Neural progenitor cell (in vitro differentiated cells): Measurements from ENCODE around the gene IMP4.

Experiments
- EZH2 ChIP-seq: fragments of 200-600 bp; sonication (generic); IDR thresholded peaks from 2 replicates; pipeline ENCODE4 v1.6.1; 2017; ENCODE audit warnings: antibody characterized with exemption, mild to moderate bottlenecking, moderate library complexity
- EZH2phosphoT487 ChIP-seq: fragments of 200-600 bp; sonication (generic); IDR thresholded peaks from 2 replicates; pipeline ENCODE4 v1.6.1; 2017; ENCODE audit warnings: antibody characterized with exemption
- TF ChIP-seq, protein P1 (sequence below): fragments of 200-600 bp; sonication (generic); IDR thresholded peaks from 2 replicates; pipeline ENCODE4 v1.5.1; 2017; ENCODE audit warnings: antibody characterized with exemption, mild to moderate bottlenecking

DNA sequence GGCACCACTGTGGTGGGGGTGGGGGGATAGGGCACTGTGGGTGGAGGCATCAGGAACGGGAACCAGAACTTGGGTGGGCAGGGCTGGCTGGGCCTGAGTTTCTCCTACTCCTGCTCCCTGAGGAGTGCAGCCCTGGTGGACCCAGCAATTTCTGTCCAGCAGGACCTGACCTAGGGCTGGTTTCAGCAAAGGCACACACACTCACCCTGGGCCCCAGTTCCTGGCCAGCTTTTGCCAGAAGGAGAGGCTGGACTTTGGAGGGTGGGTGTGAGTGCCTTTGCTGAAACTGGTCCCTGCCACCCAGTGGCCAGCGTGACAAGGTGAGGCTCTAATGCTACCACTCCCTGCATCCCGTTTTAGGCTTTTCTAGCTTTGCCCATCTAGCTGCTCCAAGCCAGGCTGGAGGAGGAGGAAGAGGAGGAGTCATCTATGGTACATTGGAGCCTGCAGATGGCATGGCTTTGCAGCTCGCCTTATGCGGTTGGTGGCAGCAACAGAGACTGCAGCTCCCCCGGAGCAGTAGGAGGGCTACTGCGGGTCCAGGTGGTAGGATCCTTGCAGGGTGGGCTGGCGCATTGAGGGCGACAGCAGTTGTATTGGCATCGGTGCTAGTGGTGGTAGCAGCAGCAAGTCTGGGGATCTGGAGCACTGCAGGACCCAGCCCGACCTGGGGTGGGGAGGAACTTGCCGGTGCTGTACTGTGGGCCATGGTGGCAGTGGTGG is 40.4 kb upstream of the IMP4 start:
- TF ChIP-seq, protein P1, sequence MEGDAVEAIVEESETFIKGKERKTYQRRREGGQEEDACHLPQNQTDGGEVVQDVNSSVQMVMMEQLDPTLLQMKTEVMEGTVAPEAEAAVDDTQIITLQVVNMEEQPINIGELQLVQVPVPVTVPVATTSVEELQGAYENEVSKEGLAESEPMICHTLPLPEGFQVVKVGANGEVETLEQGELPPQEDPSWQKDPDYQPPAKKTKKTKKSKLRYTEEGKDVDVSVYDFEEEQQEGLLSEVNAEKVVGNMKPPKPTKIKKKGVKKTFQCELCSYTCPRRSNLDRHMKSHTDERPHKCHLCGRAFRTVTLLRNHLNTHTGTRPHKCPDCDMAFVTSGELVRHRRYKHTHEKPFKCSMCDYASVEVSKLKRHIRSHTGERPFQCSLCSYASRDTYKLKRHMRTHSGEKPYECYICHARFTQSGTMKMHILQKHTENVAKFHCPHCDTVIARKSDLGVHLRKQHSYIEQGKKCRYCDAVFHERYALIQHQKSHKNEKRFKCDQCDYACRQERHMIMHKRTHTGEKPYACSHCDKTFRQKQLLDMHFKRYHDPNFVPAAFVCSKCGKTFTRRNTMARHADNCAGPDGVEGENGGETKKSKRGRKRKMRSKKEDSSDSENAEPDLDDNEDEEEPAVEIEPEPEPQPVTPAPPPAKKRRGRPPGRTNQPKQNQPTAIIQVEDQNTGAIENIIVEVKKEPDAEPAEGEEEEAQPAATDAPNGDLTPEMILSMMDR, result no peak
- no peak for TF ChIP-seq EZH2phosphoT487
- no peak for TF ChIP-seq EZH2
